GM19025 (cell line): ENCODE results near the gene IKBKE.

Experiments used
- ATAC-seq: cut with Tn5 transposase; IDR thresholded peaks from one replicate; pipeline ENCODE4 v1.9.1; 2021; ENCODE audit warnings: mild to moderate bottlenecking, low read depth, moderate library complexity; ENCODE audit not compliant: unreplicated experiment

The IKBKE gene

DNA sequence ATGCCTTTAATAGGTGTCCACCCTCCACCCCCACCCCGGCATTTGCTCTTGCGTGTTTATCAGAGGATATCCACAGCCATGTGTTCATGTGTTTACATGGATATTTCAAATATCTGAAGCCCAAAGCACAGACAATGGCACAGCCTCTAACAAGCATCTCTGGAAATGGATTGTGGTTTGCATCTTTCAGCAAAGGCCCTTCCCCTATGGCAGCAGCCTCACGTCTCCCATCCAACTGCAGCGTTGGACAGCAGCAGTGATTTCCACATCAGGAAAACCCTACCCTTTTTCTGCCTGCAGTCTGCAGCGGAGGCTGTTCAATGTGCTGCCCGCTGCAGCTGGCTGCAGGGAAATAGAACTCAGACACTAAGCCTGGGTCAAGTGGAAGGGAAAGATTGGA, 38.7 kb downstream of the IKBKE start:
- no peak for ATAC-seq

DNA sequence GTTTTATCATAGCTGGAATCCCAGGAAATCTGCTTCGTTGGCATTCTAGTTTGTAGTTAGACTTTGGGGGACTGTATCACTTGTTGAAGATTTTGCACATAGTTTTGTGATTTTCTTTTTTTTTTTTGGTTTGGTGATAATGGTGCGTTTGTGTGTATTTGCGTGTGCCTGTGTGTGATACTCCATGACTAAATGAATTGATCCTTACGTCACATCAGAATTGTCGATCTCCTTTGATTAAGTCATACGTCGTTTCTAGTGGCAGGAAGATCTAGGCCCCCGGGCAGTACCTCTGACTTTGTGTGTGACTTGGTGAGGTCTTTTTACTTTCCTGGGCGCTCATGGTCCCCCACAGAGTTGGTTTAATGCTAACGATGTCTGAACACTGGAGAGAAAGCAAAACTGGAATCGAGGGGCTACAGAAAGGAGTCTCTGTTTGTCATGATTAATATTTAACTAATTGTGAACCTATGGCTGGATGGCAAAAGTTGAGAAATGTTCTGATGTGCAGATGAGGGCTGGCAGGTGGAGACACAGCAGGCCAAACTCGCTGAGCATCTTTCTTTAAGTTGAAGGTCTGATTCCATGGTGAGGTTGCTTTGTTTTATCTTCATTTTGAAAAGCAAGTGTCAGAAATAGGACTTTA, 39.5 kb downstream of the IKBKE start:
- no peak for ATAC-seq

DNA sequence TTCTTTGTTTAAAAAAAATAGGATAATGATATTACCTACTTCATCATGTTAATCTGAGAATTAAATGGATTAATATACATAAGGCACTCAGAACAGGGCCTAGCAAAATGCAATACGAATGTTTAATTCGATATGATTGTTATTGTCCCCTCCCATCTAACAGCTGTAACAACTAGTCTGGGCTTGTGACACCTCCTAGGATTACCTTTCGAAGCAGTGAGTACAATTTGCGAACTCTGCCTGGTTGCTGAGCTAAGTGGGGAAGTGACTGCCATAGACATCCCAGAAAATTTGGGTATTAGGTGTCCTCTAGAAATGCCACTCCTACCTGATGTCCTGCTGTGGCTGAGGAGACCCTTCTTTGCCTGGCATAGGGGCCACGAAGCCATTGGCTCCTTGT, 40.1 kb downstream of the IKBKE start:
- no peak for ATAC-seq

DNA sequence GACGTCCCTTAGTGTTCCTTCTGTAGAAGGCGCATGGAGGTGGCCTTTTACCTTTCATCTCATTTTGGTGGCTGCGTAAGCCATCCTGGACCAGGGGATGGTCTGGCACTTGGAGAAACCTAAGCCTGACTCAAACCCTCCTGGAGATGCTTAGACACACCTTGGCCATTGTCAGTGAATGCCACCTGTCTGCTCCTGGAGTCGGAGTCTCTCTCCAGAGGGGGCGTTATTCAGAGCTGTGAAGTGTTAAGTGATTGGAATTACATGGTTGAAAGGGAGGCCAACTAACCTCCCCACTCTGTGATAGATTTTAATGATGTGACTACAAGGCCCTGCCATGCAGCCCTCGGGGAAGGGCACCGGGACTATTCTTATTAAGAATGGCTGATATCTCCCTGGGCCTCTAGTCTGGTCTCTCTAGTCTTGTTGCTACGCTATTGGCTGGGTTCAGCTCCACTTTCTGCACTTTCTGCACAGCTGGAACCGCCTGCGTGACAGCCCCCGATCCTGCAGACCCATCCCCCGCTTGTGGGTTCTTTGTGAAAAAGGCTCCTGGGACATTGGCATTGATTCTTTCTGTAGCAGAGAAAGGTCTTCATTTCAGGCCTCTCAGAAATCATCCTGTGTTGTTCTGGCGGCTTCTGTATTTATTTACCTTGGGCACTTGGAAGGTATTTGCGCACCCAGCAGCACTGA, 41.2 kb downstream of the IKBKE start:
- ATAC-seq: no peak

DNA sequence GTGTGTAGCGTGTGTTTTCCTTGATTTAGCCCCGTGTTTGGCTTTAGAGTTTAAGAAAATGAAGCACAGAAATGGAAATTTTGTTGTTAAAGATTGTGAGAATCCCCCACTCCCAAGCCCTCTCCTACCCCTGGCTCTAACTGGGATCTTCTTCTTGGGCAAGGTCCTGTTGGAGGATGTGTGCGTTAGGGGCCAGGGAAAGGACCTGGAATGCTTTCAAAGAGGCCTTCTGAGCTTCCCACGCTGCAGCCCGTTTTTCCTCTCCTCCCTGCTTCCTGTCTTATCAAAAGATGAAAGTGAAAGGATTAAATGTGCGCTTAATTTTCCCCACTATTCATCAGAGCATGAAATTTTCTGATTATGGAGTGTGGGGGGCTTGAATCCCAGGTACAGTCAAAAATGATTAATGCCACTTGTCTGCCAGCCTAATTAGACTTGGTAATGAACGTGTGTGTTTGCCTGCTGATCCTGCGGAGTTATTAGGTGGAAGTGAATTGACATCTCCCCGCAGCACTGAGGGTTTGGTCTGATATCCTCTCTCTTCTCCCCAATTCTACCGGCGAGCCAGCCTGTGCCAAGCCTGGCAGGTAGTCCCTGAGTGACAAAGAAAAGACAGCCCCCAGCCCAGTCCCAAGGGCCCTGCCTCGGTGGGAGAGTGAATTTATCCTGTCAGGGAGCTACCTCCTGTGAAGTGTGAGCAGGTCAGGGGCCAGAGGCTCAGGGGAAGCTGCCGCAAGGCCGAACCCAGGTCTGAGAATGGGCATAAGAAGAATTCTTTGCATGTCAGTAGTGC, 42.0 kb downstream of the IKBKE start:
- ATAC-seq: no peak

DNA sequence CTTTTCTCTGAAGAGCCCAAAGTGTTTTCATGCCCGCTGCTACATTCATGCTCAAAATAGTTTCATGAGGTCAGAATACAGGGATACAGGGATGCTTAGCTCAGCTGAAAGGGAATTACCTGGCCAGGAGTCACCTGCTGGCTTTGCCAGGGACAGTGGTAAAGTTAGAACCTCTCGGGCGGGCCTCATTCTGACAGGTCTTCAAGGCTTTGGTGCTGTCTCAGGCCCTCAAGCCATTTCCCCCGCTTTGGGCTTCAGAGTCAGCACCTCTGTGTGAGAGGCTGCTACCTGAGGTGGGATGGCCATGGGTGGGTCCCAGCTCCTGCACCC, 42.5 kb downstream of the IKBKE start:
- no peak for ATAC-seq

DNA sequence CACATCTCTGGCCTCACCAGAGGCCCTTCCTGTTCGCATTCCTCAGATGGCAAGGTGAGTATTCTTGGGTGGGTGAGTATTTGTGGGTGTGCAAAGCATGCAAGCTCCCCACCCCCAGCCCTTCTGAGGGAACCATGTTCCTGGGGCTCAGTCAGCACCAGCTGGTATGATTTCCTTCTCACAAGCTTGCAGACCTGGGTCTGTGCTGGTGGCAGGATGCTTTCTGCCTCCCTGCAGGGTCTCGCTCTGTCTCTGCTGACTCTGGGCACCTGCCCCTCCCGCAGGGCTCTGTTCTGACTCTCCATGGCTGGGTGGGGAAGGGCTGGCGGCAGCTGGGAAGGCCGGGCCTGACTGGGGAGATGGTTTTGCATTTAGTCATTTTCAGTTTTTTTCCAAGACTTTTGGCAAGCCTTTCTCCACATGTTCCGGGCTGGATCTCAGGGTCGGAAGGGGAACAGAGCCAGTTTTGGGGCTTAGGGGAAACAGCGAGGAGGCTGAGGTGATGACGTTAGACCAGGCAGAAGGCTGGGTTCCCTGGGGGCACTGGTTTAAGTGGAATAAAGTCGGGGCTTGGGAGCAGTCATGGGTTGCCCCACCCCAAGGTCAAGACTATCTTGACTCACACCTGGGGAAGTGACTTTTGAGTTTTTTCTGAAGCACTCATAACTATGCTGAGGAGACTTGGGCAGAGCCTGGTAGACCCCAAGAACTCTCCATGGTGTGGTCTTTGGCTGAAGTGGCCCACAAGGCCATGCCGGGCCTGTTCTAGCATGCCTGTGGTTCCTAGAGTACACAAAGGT, 43.2 kb downstream of the IKBKE start:
- ATAC-seq: no peak

DNA sequence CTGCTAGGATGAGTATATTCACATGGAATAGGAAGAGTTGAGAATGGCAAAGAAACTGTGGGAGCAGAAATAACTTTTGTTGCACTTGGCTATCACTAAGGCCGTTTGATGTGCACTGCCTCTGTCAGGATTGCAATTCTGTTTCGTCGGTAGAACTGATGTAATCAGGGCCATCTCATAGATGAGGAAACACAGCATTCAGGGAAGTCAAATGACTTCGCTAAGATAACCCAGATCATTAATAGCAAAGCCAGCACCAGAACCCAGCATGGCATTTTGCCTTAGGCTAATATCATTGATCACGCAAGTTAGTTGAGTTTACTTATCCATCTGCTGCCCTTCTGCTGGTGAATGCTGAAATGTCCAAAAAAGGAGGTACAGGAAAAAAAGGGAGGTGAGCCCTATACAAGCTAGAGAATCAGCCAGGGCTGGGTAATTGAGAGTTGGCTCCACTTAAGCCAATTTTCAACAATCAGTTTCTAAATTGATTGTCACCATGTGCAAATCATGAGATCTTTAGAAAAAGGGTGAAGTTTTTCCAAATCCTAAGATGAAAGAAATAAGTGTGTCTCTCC, 44.6 kb downstream of the IKBKE start:
- no peak for ATAC-seq

DNA sequence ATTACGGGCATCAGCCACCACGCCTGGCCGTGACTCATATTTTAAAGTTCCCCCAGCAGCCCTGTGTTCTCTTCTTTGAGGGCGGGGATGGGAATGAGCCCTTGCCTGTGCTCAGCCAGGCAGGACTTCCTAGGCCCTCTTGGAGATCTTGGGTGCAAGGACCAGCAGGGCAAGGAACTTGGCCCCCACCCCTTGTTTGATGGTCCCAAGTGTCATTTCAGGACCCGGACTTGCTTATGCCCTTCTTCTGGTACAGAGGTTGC, 46.4 kb downstream of the IKBKE start:
- no peak for ATAC-seq

DNA sequence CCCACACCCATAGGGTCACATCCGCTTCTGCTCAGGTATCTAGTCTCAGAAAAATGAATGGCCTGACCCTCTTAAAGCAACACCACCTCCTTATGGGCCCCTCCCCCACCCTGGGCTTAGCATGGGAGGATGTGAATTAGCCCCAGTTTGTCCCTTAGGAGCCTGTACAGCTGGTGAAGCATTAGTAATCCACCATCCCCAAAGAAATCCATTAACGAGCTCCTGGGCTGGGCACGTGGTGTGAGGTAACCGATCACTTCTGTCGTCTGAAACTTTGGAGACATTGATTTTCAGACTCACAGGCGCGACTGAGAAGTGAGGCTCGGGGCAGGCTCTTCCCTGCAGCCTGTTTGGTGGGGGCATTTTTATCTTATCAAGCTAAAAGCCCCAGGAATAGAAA, 47.5 kb downstream of the IKBKE start:
- no peak for ATAC-seq

DNA sequence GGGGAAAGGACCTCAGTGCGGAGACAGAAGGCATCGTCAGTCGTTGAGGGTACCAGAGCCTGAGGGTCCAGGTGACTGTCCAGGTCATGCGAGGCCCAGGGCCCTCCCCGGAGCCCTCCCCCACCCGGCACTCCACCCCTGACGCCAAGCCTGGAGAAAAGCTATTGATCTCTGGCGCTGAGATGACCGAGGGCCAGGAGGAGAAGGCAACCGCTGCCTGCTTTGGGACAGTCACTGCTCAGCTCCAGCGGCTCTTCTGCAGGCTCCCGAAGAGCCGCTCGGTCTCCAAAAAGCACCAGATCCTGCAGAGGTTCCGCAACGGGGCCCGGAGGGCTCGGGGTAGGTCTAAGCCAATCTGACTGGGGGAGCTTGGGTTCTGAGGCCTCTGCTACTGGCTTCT, 47.9 kb downstream of the IKBKE start:
- ATAC-seq: no peak

DNA sequence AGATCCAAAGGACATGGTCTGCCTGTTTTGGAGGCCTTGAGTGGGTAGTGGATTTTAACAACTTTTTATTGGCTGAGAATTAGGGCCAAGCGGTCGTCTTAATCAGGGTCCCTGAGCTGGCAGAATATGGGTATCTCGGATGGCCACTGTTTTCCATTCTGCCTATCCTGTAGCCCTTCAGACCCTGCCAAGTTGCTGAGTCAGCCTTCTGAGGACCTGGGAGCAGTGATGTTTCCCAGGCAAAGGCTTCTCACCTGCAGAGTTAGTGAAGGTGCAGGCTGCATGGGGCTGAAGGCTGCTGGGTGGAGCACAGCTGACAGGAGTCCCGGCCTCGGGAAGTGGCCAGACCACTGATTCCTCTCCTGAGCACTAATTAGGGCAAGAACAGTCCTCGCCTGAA, 48.5 kb downstream of the IKBKE start:
- ATAC-seq: no peak

DNA sequence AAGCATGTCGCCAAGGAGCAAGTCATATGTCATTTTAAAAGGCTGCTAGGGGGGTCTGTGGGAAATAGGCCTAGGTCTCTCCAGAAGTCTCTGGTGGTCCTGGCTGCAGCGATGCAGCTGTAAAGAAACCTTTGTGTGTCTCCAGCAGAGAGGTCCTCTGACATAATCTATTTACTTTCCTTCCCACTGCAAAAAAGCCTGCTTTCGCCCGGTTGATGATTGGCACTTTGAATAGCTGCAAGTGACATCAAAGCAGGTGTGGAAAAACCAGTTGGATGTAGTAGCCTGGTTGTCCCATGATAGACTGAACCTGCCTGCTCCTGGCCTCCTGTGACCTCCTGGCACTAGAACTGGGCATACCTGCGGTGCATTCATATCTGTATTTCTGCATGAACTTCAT, 50.9 kb downstream of the IKBKE start:
- no peak for ATAC-seq

DNA sequence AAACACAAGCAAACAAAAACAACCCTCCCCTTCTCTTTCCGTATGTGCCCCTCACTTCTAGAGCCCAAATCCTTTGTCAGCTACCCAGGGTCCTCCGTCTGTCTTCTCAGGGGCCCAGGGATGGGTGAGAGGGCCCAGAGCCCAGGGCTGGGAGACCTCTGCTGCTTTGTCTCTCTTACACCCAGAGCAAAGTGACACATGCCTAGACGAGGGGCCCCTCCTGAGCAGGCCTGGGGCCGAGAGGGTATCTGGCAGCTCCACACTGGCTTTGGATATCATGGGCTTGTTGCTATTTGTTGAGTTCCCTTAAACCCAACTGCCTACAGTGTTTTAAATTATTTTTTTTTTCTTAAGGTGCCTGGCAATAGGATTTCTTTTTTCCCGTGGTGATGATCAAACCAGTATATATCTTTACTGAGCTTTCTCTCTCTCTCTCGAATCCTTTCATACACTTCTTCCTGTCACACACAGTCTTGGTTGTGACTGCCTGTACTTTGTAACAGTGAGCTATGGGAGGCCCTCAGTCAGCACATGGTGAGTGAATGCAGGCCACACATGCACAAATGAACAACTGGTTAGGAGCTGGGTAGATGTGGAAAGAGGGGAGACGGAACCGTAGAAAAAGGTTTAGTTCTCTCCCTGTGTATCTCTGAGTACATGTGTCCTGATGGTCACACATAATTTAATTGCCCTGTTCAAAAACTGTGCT, 51.6 kb downstream of the IKBKE start:
- ATAC-seq: no peak

DNA sequence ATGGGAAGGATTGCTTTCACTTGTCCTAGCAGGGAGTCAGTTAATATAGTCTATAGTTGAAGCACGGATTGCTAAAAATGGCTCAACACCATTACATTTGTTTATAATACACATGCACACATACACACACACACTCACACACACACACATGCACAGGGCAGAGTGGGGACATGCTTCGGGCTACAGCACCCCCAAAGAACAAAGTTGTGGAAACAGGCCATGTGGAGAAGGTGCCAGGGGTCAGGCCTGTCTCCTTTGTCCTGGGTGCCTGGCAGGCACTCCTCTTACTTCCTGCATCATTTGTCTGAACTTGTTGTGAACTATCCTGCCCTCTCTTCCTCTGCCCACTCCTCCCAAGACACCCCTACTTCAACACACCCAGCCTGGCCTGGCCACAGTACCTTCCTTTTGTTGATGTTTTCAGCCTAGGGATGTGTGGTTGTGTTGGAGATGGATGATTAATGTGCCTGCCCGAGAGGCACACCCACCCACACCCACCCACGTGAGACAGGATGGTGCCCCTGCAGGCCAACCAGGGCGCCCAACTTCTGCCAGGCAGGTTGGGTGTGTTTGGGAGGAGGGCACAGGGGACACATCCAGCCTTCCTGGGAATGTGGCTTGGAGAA, 54.6 kb downstream of the IKBKE start:
- ATAC-seq: no peak

DNA sequence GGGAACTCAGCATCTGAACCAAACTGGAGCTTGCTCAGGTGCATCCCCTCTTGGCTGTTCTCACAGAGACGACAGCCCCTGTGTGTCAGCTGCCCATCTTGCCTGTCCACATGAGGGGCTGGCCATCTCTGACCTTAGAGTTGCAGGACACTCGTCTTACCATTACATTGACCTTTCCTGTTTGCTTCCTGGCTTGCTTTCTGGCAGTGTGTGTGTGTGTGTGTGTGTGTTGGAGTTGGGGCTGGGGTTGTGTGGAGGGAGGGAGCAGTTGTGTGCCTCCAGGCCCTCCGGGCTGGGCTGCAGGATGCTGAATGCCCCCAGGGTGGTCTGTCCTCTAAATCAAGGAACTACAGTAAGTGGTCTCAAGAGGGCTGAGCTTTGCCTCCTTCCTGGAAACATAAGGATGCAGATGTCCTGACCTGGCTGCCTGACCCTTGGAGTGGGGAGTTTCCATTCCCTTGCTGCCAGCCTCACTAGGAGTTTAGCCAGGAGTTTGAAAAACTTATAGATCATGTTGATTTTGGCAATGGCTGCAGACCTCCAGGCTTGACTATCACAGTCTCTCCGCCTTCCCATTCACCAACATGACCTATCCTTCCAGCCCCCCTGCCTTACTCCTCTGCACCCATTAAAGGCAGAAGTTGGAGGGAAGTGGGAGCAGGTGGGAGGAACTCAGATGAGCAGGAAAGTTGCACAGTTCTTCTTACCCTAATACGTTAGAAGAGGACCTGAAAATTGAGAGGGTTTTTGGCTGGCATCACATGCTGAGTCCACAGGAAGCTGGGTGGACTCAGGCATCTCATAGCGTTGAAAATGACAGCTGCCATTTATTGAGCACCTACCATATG, 56.0 kb downstream of the IKBKE start:
- no peak for ATAC-seq

DNA sequence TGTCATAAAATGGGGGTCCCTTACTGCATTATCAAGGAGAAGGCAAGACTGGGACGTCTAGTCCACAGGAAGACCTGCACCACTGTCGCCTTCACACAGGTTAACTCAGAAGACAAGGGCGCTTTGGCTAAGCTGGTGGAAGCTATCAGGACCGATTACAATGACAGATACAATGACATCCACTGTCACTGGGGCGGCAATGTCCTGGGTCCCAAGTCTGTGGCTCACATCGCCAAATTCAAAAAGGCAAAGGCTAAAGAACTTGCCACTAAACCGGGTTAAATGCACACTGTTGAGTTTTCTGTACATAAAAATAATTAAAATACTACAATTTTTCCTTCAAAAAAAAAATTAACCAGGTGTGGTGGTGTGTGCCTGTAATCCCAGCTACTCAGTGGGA, 59.1 kb downstream of the IKBKE start:
- no peak for ATAC-seq

DNA sequence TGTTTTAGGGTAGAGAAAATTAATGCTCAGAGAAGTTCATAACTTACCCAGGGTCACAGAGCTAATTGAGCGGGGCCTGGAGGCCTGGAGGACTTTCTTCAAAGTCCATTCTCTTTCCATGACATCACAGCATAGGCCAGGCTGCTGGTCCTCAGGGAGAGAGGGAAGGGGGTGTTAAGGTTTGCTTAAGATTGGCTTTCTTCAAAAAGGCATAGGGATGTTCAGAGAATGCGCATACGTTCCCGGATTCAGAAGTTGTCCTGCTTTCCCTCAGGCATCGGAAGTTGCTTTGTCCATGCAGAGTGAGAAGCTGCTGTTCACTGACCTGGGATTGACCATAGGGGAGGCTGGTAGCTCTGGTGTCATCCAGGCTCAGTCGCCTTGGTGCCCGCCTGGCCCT, 62.1 kb downstream of the IKBKE start:
- no peak for ATAC-seq

DNA sequence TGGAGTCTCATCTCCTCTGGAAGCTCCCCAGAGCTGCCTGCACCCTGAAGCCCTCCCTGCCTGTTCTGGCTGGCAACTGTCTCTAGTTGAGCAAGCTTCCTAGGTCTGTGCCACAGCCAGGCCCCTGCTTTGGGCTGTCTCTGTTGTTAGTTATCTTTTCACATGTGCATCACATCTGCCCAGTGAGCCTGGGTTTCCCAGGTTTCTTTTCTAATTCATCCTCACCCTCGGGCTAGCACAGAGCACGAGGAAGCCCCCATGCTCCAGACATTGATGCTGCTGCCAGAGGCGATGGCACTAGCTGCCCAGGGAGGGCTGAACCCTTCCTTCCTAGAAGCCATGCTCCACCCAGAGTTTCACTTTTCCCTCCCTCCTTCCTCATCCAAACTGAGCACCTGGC, 64.3 kb downstream of the IKBKE start:
- no peak for ATAC-seq
